Epithelial cell of esophagus (primary cell): ENCODE data around the gene SFSWAP.
"Not testable (repeated sequence)": the region's sequence is repeated elsewhere in the genome, so short reads cannot be mapped to it uniquely, and the experiment has no call there.

Experiments
- DNase-seq: peaks from one replicate; pipeline ENCODE4 v3.0.0; 2010; ENCODE audit warnings: low read depth
- H3K4me3 ChIP-seq: 2 replicates; pipeline ENCODE4 v1.5.1; 2011; ENCODE audit warnings: mild to moderate bottlenecking, low read length, control low read depth
- TF ChIP-seq, protein P1 (sequence below): IDR thresholded peaks from 2 replicates; pipeline ENCODE4 v1.5.1; 2011; ENCODE audit warnings: low read depth, mild to moderate bottlenecking, low read length, control low read depth, inconsistent platforms; ENCODE audit not compliant: insufficient read depth; ENCODE audit errors: missing control alignments

SFSWAP gene

DNA sequence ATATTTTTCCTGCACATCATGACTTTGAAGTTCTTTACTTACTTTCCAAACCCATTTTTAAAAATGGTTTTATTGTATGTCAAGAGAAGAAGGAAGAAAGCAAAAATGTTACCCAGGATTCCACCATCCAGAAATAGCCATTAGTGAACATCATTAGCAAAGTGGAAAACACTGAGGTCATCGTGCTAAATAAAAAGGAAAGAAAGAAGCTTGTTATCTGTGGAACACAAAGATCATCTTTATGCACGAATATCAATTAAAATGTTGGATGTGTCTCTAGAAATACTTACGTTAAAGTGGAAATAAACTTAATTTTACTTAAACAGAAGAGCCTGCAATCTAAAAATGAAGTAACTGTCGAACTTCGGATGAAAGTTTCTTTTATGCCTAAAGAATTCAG lies 27.3 kb downstream of the SFSWAP start:
- H3K4me3 ChIP-seq, result no peak overlapping the region
- no peak for DNase-seq
- TF ChIP-seq, protein P1, sequence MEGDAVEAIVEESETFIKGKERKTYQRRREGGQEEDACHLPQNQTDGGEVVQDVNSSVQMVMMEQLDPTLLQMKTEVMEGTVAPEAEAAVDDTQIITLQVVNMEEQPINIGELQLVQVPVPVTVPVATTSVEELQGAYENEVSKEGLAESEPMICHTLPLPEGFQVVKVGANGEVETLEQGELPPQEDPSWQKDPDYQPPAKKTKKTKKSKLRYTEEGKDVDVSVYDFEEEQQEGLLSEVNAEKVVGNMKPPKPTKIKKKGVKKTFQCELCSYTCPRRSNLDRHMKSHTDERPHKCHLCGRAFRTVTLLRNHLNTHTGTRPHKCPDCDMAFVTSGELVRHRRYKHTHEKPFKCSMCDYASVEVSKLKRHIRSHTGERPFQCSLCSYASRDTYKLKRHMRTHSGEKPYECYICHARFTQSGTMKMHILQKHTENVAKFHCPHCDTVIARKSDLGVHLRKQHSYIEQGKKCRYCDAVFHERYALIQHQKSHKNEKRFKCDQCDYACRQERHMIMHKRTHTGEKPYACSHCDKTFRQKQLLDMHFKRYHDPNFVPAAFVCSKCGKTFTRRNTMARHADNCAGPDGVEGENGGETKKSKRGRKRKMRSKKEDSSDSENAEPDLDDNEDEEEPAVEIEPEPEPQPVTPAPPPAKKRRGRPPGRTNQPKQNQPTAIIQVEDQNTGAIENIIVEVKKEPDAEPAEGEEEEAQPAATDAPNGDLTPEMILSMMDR, result no peak

DNA sequence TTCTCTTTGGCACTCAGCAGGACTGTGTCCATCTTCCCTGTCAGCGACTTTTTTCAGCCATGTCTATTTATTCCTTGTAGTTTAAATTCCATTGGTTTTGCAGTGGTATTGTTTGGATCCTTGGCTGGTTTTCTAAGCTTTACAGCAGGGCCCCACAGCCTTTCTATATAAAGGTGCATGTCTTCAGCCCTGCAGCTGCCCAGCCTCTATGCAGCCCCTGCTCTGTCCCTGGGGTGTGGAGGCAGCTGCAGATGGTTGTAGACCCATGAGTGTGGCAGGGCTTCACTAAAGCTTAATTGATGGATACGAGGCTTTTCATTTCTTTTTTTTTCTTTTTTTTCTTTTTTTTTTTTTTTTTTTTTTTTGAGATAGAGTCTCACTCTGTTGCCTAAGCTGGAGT lies 29.7 kb downstream of the SFSWAP start:
- TF ChIP-seq, protein P1, result no peak
- no peak overlapping the region for H3K4me3 ChIP-seq
- DNase-seq, result no peak

DNA sequence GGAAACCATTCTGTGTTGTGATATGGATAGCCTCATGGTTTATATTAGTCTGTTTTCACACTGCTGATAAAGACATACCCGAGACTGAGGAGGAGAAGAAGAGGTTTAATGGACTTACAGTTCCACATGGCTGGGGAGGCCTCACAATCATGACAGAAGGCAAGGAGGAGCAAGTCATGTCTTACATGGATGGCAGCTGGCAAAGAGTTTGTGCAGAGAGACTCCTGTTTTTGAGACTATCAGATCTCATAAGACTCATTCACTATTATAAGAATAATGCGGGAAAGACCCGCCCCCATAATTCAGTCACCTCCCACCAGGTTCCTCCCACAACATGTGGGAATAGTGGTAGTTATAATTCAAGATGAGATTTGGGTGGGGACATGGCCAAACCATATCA lies 31.9 kb downstream of the SFSWAP start:
- DNase-seq, H3K4me3 ChIP-seq: not testable (repeated sequence)

DNA sequence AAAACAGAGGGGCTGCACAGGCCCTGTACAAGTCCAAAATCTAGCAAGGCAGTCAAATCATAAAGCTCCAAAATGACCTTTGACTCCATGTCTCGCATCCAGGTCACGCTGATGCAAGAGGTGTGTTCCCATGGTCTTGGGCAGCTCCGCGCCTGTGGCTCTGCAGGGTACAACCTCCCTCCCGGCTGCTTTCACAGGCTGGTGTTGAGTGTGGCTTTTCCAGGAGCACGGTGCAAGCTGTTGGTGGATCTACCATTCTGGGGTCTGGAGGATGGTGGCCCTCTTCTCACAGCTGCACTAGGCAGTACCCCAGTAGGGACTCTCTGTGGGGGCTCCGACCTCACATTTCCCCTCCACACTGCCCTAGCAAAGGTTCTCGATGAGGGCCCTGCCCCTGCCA lies 32.5 kb downstream of the SFSWAP start:
- H3K4me3 ChIP-seq, DNase-seq: not testable (repeated sequence)

DNA sequence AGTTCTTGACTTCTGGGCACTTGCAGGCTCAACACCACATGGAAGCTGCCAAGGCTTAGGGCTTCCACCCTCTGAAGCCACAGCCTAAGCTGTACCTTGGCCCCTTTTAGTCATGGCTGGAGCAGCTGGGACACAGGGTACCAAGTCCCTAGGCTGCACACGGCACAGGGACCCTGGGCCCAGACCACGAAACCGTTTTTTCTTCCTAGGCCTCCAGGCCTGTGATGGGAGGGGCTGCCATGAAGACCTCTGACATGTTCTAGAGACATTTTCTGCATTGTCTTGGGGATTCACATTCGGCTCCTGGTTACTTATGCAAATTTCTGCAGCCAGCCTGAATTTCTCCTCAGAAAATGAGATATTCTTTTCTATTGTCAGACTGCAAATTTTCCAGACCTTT lies 33.0 kb downstream of the SFSWAP start:
- not testable (repeated sequence) for H3K4me3 ChIP-seq, DNase-seq

DNA sequence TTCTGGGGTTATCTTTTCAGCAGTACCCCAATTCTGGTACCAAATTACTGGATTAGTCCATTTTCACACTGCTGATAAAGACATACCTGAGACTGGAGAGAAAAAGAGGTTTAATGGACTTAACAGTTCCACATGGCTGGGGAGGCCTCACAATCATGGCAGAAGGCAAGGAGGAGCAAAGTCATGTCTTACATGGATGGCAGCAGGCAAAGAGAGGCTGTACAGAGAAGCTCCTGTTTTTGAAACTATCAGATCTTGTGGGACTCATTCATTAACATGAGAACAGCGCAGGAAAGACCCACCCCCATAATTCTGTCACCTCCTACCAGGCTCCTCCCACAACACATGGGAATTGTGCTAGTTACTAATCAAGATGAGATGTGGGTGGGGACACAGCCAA lies 33.8 kb downstream of the SFSWAP start:
- not testable (repeated sequence) for H3K4me3 ChIP-seq, DNase-seq

DNA sequence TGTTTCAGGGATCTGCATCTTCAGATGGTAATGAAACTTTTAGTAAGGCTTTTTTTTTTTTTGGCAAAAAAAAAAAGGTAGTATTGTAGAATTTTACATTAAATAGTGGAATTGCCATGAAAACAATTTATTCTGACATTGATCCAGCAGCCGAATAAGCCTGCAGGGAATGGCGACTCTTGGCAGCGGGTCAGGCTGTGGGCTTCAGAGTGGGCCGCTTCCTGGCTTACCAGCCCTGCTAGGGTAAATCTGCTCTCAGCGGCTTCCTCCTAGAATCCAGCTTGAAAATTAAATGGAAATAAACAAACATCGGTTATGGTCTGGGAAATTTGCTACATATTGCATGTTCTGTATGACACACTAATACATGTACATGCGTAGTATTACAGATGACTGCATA lies 34.8 kb downstream of the SFSWAP start:
- DNase-seq, result no peak
- TF ChIP-seq, protein P1, result no peak

DNA sequence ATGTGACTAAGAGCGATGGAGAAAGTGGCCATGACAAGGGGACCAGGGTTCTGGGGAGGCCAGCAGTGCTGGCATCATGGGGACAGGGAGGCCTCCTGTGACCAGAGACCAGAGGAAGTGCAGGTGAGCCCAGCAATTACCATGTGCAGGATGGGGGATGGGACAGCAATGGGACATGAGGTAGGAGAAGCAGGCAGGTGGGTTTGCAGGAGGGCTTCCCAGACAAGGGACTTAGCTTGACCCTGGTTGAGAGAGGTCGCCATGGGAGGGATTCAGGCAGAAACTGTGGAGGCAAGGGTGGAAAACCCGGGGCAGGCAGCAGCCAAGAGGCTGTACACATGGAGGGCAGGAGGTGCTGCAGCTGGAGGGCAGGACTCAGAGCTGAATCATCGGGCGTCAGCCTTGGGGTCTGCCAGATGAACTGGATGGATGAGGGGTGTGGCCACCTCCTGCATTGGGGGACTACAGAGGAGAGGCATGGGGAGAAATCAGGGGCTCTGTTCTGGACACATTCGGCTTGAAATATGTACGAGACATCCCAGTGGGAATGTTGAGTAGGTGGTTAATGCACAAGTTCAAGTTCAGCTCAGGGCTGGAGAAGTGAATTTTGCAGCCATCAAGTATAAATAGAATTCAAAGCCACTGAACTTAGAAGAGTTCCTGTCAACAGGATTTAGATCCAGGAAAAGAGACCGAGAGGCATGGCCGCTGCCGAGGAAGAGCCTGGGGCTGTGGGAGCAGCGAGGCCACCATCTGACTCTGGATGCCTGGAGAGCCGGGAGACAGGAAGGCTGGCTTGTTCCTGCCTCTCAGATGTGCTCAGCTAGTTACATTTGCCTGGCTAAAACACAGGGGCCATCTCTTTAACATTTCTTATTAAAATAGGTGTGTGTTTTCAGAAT lies 36.6 kb downstream of the SFSWAP start:
- no peak overlapping the region for H3K4me3 ChIP-seq
- TF ChIP-seq, protein P1, result no peak
- no peak for DNase-seq

More for the DNA sequence above, 34.8 kb downstream of the SFSWAP start:
- H3K4me3 ChIP-seq, result no peak overlapping the region

DNA sequence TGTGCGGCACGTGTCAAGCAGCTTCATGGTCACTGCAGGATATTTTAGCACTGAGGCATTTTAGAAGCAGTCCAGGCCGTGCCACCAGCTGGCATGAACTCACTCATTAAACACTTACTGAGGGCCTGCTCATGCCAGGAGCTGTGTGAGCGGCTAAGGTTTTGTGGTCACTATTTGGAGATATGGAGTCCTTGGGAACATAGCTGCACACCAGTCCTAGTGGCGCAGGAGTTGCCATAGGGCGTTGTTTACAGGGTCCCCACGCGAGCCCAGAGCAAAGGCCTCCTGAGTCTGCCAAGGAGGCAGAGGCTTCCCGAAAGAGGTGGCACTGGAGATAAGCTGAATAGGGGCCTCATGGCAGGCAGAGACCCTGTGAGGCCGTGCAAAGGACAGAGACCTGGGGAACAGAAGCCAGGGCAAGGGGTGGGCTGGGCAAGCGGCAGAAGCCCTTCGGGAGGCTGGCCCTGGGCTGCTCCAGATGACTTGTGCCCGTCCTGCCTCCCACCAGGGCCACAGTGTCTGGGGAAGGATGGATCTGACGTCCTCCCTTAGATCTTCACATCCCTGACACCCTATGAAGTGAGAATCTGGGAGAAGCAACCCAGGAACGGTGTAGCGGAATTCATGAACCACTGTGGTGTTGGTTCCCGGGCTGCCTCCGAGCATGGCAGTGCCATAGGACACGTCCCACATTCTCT lies 38.9 kb downstream of the SFSWAP start:
- TF ChIP-seq, protein P1, result no peak
- DNase-seq, result no peak
- no peak overlapping the region for H3K4me3 ChIP-seq
